B cell (primary cell): Measurements from ENCODE around the gene PTGS2.

Experiments
- CTCF ChIP-seq: fragments of 200-600 bp; IDR thresholded peaks from one replicate; pipeline ENCODE4 v1.8.0; 2022; ENCODE audit warnings: antibody characterized with exemption, mild to moderate bottlenecking
- EZH2 ChIP-seq: IDR thresholded peaks from 2 replicates; pipeline ENCODE4 v1.6.1; 2012; ENCODE audit warnings: borderline replicate concordance, low read depth, mild to moderate bottlenecking, moderate library complexity, low read length; ENCODE audit not compliant: insufficient read depth, poor library complexity, severe bottlenecking

GRCh38 chr1:186634511-186634910 is 45.7 kb downstream of the PTGS2 start:
- TF ChIP-seq CTCF (no peak), EZH2 (no peak)
